Epidermal melanocyte (primary cell): ENCODE results near the gene LAMA5.

ENCODE experiments used
- DNase-seq: peaks from one replicate; pipeline ENCODE4 v3.0.0; 2011; ENCODE audit warnings: low spot score; ENCODE audit not compliant: insufficient read length

LAMA5 gene

GRCh38 chr20:62347151-62347404, 20.0 kb downstream of the LAMA5 start:
- no peak for DNase-seq

DNA sequence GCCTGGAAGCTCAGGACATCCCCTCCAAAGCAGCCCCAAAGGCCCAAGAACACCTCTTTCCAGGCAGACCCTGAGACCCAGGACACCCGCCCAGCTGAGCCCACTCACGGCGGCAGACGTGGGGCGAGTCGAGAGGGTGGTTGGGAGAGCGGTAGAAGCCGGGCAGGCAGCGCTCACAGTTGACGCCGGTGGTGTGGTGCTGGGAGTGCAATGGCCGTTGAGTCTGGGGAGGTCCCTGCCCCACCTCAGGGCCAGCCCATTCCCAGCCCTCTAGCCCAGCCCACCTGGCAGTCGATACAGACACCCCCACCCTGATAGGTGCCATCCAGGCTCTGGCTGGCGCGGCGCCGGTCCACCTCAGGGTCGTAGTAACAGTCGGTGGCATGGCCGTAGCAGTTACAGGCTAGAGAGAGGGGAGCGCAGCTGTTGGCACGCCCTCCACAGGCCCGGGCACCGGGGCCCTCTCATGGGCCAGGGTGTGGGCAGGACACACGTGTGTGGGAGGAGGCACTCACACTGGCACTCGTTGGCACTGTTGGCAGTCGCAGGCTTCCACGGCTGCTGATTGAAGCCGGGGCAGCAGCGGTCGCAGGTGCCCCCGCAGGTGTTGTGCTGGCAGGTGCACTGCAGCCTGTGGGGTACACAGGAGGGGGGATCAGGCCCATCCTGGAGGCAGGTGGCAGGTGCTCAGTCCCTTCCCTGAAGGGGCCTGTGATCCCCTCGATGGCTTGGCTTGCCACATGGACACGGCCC, 20.5 kb downstream of the LAMA5 start:
- DNase-seq: no peak

- DNase-seq: no peak
Observed at GRCh38 chr20:62345681-62346370, 21.3 kb downstream of the LAMA5 start.

DNA sequence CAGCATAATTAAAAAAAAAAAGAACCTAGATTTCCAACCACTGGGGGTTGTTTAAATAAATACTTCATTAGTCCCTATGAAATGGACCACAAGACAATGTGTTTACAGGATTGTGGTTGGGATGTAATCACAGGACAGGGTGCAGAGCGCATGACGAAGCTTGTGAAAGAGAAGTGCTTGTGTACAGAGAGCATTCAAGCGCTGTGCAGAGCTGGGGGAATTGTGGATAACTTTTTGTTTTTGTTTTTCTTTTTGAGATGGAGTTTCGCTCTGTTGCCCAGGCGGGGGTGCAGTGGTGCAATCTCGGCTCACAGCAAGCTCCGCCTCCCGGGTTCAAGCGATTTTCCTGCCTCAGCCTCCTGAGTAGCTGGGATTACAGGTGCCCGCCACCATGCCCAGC, 22.3 kb downstream of the LAMA5 start:
- no peak for DNase-seq

GRCh38 chr20:62344092-62344491, 23.0 kb downstream of the LAMA5 start:
- DNase-seq: no peak

- no peak for DNase-seq
Observed at GRCh38 chr20:62342910-62343309, 24.2 kb downstream of the LAMA5 start.

DNA sequence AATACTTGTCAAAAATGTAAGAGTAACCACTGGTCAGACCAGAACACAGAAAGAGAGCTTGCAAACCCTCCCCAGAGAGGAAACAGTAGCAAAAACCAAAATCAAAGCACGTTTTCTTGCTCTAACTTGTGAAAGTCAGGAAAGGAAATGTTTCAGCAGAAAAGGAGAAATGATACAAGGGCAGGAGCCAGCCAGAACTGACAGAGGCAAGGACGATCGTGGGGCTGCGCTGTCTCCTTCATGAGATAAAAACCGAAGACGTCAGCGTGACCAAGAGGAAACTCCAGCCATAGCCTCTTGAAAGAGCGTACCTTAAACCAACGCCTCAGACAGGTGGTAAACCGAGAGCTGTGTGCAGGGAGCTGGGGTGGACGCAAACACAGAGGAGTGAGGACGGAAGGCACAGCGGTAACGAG, 27.5 kb downstream of the LAMA5 start:
- DNase-seq: no peak

GRCh38 chr20:62338294-62338620, 28.9 kb downstream of the LAMA5 start:
- DNase-seq: no peak

DNA sequence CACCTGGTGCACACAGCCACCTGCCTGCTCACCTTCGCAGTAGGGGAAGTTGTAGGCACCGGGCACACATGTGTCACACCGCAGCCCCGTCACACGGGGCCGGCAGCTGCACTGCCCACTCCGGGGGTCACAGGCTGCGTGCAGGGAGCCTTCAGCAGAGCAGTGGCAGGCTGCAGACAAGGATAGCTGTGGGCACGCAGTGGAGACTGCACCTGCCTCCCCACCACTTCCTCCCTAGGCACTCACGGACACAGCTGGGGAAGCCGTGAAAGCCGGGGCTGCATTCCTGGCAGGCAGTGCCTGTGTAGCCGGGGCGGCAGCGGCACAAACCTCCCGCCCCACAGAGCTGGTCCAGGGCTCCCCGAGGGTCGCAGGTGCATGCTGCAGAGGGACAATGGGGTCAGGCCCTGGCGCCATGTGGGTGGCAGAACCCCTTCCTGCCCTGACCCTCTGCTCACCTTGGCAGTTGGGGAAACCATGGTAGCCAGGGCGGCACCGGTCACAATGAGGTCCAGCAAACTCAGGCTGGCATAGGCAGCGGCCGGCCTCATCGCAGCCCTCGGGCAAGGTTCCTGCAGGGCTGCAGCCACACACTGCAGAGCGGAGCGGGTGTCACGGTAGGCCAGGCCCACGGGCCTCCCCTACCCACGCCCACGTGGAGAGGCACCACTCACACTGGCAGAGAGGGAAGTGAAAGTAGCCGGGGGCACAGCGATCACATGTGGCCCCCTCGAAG, 29.4 kb downstream of the LAMA5 start:
- no peak for DNase-seq

DNA sequence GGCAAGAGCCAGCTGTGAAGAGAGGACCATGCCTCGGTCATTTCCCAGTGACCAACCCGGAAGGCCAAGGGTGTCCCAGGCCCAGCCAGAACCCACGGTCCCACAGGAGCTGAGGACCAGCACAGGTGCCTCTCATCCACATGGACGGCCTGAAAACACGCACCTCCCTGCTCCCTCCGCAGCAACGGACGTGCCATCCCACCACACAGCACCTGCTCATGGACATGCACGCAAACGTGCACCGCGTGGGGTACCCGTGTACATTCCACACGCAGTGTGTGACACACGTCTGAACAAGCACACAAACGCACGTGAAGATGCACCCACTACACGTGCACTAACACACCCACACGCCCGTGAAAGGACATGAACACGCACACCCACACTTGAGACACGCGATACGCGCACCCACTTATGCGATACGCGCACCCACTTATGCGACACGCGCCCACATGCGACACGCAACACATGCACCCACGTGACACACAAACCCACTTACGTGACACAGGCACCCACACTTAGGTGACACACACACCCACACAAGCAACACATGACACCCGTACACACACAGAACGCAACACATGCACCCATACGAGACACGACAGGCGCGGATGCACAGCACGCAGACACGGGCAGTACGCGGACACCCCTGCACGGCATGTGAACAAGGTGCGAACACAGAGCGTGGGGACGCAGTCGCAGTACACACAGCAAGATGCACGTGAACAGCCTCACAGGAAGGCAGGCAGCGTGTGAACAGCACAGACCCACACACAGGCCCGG, 30.1 kb downstream of the LAMA5 start:
- no peak for DNase-seq

GRCh38 chr20:62336329-62336728, 30.8 kb downstream of the LAMA5 start:
- DNase-seq: no peak

- no peak for DNase-seq
Observed at GRCh38 chr20:62335532-62335931, 31.6 kb downstream of the LAMA5 start.

DNA sequence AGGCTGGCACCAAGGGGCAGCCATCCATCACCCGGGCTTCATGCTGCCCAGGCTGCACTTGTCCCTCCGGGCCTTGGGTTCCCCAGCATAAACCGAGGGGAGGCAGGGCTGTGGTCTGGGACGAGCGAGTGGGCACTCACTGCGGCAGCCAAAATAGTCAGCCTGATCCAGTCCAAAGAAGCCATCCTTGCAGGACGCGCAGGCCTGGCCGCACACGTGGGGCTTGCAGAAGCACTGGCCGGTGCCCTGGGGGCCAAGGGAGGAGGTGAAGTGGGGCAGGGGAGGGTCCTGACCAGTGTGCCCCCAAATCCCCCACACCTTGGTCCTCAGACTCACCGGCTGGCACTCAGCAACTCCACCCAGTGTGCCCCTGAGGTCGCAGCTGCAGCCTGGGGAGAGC, 32.2 kb downstream of the LAMA5 start:
- DNase-seq: no peak

- DNase-seq: no peak
Observed at GRCh38 chr20:62333820-62334595, 33.1 kb downstream of the LAMA5 start.

GRCh38 chr20:62332989-62333819, 33.9 kb downstream of the LAMA5 start:
- no peak for DNase-seq

- DNase-seq: no peak
Observed at GRCh38 chr20:62332421-62332820, 34.7 kb downstream of the LAMA5 start.

DNA sequence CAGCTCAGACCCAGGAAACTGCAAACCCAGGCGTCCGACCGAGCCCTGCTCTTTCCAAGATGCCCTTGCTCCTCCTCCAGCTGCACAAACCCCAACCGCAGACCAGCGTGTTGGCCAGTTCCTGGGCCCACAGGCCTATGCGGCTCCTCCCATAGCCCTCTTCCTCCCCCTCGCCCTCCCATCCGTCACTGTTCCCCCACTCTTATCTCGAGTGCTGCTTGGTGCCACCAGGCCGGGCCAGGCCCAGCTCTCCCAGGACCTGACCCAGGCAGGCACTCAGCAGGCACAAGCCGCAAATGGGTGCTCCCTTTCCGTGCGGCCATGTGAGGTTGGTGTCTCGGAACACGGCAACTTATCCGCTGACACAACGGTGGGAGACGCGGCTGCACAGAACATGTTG, 35.8 kb downstream of the LAMA5 start:
- no peak for DNase-seq

GRCh38 chr20:62330576-62331317, 36.4 kb downstream of the LAMA5 start:
- DNase-seq: no peak
